ENCODE data around the gene PLEKHA7. TPM values are rescaled to one million over a fixed set of nuclear protein-coding genes. Genes with fewer than 3 reads are reported as not detected.

The PLEKHA7 gene
- total and polyA plus RNA-seq, 2 of the 13 experiments (the other 11 are each of a cell fraction or from before 2014, with no cell fraction given): 17.5 to 18.7 TPM

DNA sequence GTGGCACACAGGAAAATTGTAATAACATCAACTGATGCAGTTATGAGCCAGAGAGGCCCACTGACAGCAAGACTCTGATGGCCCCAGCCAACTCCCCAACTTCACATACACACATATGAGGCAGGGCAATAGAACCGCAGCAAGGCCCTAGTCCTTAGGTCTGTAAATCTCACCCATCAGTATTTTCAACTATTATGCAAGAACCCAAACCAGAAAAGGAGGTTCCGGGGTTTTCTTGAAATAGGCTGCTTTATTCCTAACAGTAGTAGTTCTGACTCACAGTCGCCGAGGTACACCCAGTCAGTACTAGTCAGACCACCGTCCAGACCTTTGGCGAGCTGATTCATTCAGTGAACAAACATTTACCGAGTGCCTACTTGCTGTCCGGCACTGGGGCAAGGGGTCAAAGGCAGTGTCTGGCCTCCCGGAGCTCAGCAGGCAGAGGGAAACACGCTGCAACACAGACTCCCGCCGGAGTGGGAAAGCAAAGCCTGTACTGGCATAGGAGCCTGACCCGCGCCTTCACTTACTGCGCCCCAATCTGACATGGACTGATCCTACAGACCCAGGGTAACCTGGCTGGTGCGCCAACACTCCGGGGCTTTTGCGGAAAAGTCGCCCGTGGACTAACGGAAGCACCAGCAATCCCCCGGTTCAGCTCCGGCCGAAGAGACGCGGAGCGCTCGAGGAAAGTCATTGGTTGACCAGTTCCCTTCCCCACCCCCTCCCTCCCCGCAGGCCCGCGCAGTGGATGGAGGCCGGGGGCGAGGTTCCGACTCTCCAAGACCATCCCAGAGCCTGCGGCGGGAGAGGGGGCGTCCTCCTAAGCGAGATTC is 1.3 kb downstream of the PLEKHA7 start (continued):
- TF ChIP-seq ZNF616 (CRISPR knock-in tag; IDR thresholded peaks at IDR 0.05; ENCODE audit: low read depth) (no peak), HES4 (CRISPR knock-in tag; IDR thresholded peaks at IDR 0.05; ENCODE audit: borderline replicate concordance) (no peak), ZBTB20 (CRISPR knock-in tag; IDR thresholded peaks at IDR 0.05; ENCODE audit: borderline replicate concordance, low read depth) (peak; percentile 61; the same call in 1 of the 2 replicates), CENPX (CRISPR knock-in tag; IDR thresholded peaks at IDR 0.05) (no peak), DNMT1 (CRISPR knock-in tag; IDR thresholded peaks at IDR 0.05) (no peak), NFATC3 (CRISPR knock-in tag; IDR thresholded peaks at IDR 0.05) (no peak), CTCF (CRISPR knock-in tag; IDR thresholded peaks at IDR 0.05) (0 out of 2 replicates have a peak, but pooled peaks have one; percentile 7), KLF12 (CRISPR knock-in tag; IDR thresholded peaks at IDR 0.05; ENCODE audit: borderline replicate concordance) (no peak; the same call in 1 of the 2 replicates), CHD2 (IDR thresholded peaks at IDR 0.05; ENCODE audit: low read depth, low read length) (no peak), CSRNP1 (CRISPR knock-in tag; IDR thresholded peaks at IDR 0.05) (no peak), ZNF432 (CRISPR knock-in tag; IDR thresholded peaks at IDR 0.05; ENCODE audit: borderline replicate concordance) (no peak), ZNF629 (CRISPR knock-in tag; conservative IDR thresholded peaks at IDR 0.05) (no peak), BRCA1 (CRISPR knock-in tag; IDR thresholded peaks at IDR 0.05) (no peak)
- TF ChIP-seq, protein P1, sequence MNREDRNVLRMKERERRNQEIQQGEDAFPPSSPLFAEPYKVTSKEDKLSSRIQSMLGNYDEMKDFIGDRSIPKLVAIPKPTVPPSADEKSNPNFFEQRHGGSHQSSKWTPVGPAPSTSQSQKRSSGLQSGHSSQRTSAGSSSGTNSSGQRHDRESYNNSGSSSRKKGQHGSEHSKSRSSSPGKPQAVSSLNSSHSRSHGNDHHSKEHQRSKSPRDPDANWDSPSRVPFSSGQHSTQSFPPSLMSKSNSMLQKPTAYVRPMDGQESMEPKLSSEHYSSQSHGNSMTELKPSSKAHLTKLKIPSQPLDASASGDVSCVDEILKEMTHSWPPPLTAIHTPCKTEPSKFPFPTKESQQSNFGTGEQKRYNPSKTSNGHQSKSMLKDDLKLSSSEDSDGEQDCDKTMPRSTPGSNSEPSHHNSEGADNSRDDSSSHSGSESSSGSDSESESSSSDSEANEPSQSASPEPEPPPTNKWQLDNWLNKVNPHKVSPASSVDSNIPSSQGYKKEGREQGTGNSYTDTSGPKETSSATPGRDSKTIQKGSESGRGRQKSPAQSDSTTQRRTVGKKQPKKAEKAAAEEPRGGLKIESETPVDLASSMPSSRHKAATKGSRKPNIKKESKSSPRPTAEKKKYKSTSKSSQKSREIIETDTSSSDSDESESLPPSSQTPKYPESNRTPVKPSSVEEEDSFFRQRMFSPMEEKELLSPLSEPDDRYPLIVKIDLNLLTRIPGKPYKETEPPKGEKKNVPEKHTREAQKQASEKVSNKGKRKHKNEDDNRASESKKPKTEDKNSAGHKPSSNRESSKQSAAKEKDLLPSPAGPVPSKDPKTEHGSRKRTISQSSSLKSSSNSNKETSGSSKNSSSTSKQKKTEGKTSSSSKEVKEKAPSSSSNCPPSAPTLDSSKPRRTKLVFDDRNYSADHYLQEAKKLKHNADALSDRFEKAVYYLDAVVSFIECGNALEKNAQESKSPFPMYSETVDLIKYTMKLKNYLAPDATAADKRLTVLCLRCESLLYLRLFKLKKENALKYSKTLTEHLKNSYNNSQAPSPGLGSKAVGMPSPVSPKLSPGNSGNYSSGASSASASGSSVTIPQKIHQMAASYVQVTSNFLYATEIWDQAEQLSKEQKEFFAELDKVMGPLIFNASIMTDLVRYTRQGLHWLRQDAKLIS (CRISPR knock-in tag; IDR thresholded peaks at IDR 0.05): no peak
- TF ChIP-seq, protein P2, sequence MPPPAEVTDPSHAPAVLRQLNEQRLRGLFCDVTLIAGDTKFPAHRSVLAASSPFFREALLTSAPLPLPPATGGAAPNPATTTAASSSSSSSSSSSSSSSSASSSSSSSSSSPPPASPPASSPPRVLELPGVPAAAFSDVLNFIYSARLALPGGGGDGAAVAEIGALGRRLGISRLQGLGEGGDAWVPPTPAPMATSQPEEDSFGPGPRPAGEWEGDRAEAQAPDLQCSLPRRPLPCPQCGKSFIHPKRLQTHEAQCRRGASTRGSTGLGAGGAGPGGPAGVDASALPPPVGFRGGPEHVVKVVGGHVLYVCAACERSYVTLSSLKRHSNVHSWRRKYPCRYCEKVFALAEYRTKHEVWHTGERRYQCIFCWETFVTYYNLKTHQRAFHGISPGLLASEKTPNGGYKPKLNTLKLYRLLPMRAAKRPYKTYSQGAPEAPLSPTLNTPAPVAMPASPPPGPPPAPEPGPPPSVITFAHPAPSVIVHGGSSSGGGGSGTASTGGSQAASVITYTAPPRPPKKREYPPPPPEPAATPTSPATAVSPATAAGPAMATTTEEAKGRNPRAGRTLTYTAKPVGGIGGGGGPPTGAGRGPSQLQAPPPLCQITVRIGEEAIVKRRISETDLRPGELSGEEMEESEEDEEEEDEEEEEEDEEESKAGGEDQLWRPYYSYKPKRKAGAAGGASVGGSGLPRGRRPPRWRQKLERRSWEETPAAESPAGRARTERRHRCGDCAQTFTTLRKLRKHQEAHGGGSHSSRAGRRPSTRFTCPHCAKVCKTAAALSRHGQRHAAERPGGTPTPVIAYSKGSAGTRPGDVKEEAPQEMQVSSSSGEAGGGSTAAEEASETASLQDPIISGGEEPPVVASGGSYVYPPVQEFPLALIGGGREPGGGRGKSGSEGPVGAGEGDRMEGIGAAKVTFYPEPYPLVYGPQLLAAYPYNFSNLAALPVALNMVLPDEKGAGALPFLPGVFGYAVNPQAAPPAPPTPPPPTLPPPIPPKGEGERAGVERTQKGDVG (CRISPR knock-in tag; IDR thresholded peaks at IDR 0.05; ENCODE audit: borderline replicate concordance): peak; percentile 52; the same call in 1 of the 2 replicates
- TF ChIP-seq, protein P3, sequence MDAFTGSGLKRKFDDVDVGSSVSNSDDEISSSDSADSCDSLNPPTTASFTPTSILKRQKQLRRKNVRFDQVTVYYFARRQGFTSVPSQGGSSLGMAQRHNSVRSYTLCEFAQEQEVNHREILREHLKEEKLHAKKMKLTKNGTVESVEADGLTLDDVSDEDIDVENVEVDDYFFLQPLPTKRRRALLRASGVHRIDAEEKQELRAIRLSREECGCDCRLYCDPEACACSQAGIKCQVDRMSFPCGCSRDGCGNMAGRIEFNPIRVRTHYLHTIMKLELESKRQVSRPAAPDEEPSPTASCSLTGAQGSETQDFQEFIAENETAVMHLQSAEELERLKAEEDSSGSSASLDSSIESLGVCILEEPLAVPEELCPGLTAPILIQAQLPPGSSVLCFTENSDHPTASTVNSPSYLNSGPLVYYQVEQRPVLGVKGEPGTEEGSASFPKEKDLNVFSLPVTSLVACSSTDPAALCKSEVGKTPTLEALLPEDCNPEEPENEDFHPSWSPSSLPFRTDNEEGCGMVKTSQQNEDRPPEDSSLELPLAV (CRISPR knock-in tag; conservative IDR thresholded peaks at IDR 0.05; ENCODE audit: low read depth): no peak
